GM12865 (cell line): Measurements from ENCODE around the gene GADD45A.

Source experiments
- DNase-seq: peaks from one replicate; pipeline ENCODE4 v3.0.0; 2010; ENCODE audit warnings: low read depth
- H3K4me3 ChIP-seq: 2 replicates; pipeline ENCODE4 v1.5.1; 2011; ENCODE audit warnings: mild to moderate bottlenecking, low read depth, low read length, control low read depth
- TF ChIP-seq, protein P1 (sequence below): IDR thresholded peaks from 2 replicates; pipeline ENCODE4 v1.5.1; 2011; ENCODE audit warnings: low read length, control low read depth, low read depth, inconsistent platforms; ENCODE audit not compliant: insufficient read depth; ENCODE audit errors: missing control alignments

The GADD45A gene

GRCh38 chr1:67666636-67667035, 18.4 kb upstream of the GADD45A start:
- H3K4me3 ChIP-seq = no peak overlapping the region
- no peak for DNase-seq
- TF ChIP-seq, protein P1, sequence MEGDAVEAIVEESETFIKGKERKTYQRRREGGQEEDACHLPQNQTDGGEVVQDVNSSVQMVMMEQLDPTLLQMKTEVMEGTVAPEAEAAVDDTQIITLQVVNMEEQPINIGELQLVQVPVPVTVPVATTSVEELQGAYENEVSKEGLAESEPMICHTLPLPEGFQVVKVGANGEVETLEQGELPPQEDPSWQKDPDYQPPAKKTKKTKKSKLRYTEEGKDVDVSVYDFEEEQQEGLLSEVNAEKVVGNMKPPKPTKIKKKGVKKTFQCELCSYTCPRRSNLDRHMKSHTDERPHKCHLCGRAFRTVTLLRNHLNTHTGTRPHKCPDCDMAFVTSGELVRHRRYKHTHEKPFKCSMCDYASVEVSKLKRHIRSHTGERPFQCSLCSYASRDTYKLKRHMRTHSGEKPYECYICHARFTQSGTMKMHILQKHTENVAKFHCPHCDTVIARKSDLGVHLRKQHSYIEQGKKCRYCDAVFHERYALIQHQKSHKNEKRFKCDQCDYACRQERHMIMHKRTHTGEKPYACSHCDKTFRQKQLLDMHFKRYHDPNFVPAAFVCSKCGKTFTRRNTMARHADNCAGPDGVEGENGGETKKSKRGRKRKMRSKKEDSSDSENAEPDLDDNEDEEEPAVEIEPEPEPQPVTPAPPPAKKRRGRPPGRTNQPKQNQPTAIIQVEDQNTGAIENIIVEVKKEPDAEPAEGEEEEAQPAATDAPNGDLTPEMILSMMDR = no peak

DNA sequence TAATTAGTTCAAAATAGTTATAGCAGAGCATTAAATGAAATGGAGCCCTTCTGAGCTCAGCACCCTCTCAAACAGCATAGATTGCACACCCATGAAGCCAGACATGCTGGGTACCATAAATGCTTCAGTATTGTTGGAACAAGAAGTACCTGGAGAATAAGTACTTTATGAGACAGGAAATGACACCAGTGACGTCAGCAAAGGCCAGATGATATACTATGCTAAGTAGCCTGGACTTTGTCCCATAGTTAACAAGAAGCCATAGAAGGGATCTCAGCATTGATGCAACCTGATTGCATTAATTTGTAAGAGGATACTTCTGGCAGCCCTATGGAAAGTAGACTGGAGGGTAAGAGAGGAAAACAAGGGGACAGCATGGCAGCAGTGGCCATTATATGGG, 16.3 kb upstream of the GADD45A start:
- TF ChIP-seq, protein P1 = no peak
- DNase-seq = no peak
- no peak overlapping the region for H3K4me3 ChIP-seq

DNA sequence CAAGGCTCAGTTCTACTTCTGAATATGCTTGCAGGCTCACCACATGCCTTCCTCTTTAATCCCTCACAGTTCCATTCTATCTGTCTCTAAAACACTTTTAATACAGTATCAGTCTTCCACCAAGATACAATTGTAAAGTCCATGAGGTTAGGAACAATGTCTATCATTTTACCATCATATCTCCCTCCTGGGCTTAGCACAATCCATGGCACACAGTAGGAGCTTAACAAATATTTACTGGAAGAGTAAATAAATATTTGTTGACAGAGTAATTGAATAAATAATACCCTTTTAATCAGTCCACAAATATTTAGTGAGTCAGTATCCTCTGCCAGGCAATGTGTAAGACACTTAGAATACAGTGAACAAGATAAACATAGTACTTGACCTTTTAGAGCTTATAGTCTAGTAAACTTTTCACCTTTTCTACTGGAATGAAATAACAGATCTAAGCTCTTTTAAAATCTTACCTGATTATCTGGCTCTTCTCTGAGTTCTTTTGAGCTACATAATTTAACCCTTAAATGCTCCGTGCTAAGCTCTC, 12.7 kb upstream of the GADD45A start:
- TF ChIP-seq, protein P1 = no peak
- H3K4me3 ChIP-seq = no peak overlapping the region
- no peak for DNase-seq

- TF ChIP-seq, protein P1 = no peak
- DNase-seq = no peak
- H3K4me3 ChIP-seq = no peak overlapping the region
Measured at GRCh38 chr1:67673468-67674201, 11.4 kb upstream of the GADD45A start.

DNA sequence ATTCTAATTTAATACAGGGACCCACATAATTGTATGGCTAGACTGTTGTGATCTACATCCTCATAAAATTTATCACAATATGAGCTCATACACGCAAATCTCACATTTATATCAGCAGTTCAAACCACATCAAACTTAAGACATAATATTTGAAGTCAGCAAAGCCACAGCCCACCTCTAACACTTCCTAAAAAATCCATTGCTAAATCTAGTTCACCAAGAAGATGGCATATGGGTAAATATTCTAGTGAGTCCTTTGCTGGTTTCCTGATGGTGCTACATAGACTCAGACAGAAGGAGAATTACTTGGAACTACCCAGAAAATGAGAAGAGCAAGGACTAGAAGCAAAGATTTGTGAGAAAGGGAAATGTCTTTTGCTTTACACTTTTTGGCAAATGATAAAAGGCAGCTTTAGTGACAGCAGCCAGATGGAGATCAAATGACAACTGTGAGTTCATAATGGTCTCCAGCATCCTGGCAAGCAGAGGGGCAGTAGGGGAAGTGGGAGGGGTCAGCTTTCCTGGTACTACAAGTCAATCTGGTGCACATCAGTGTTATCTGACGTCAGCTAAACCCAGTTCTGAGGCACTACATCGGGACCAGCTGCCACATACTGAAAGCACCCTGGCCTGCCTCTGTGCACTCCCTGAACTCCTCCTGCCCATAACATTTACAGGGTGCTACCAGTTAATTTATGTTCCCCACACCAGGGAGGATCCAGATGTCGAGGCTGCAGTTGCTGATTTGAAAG, 10.6 kb upstream of the GADD45A start:
- TF ChIP-seq, protein P1 = no peak
- peak; percentile 38 for DNase-seq
- H3K4me3 ChIP-seq = no peak overlapping the region

GRCh38 chr1:67675800-67676199, 9.2 kb upstream of the GADD45A start:
- DNase-seq = peak; percentile 51
- TF ChIP-seq, protein P1 = no peak
- no peak overlapping the region for H3K4me3 ChIP-seq

DNA sequence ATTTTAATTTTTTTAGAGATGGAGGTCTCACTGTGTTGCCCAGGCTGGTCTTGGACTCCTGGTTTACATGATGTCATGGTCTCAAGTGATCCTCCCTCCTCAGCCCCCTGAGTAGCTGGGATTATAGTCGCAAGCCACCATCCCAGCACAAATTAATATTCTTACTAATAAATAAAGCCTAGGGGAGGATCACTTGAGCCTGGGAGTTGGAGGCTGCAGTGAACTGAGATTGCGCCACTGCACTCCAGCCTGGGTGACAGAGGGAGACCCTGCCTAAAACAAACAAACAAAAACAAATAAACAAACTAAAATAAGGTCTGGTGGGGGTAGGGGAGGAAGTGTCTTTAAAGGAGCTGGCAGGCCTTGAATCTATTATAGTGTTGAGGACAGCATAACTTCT, 8.7 kb upstream of the GADD45A start:
- TF ChIP-seq, protein P1 = no peak
- no peak overlapping the region for H3K4me3 ChIP-seq
- DNase-seq = no peak
